ENCODE results near the gene RAP1A.
"Not testable (repeated sequence)": the region's sequence is repeated elsewhere in the genome, so short reads cannot be mapped to it uniquely, and the experiment has no call there.

RAP1A gene

GRCh38 chr1:111738436-111739193 is 119.0 kb downstream of the RAP1A start:
- TF ChIP-seq CTCF (IDR thresholded peaks at IDR 0.05; ENCODE audit: low read depth, low read length): no peak
- H3K36me3 ChIP-seq: no peaks in the 10 kb centered on the region
- H3K4me1 ChIP-seq: no peaks in the 10 kb centered on the region; the same call in 1 of the 2 replicates
- DNase-seq: peak; percentile 84
- peak overlapping the region; percentile 69 for H3K4me3 ChIP-seq (ENCODE audit: low read depth, low read length)
- H3K27me3 ChIP-seq: no peaks in the 10 kb centered on the region
- H3K9me3 ChIP-seq: no peaks in the 10 kb centered on the region

GRCh38 chr1:111739194-111739924 is 119.8 kb downstream of the RAP1A start, which contains the start of gene INKA2:
INKA2 (minus strand) TSS chr1:111739395; CDS start chr1:111739242, 153 bp downstream.
- peak; percentile 93 for DNase-seq
- TF ChIP-seq CTCF (IDR thresholded peaks at IDR 0.05; ENCODE audit: low read depth, low read length): no peak
- no peaks in the 10 kb centered on the region for H3K9me3 ChIP-seq
- no peaks in the 10 kb centered on the region; the same call in 1 of the 2 replicates for H3K4me1 ChIP-seq
- no peaks in the 10 kb centered on the region for H3K27me3 ChIP-seq
- H3K36me3 ChIP-seq: no peaks in the 10 kb centered on the region
- peak within 1 kb of the TSS; percentile 69 for H3K4me3 ChIP-seq (ENCODE audit: low read depth, low read length)

GRCh38 chr1:111739925-111740765 is 120.6 kb downstream of the RAP1A start:
- peak; percentile 80 for DNase-seq
- no peaks in the 10 kb centered on the region for H3K9me3 ChIP-seq

GRCh38 chr1:111742292-111742691 is 122.7 kb downstream of the RAP1A start:
- H3K9me3 ChIP-seq; H3K36me3 ChIP-seq; H3K27me3 ChIP-seq; H3K4me1 ChIP-seq; H3K4me3 ChIP-seq (ENCODE audit: low read depth, low read length); DNase-seq: not testable (repeated sequence)

More at GRCh38 chr1:111739925-111740765, 120.6 kb downstream of the RAP1A start:
- TF ChIP-seq CTCF (IDR thresholded peaks at IDR 0.05; ENCODE audit: low read depth, low read length): no peak
- Histone ChIP-seq H3K36me3 (no peaks in the 10 kb centered on the region), H3K4me3 (ENCODE audit: low read depth, low read length) (peak overlapping the region; percentile 69), H3K27me3 (no peaks in the 10 kb centered on the region), H3K4me1 (no peaks in the 10 kb centered on the region; the same call in 1 of the 2 replicates)

- no peak for DNase-seq
- Histone ChIP-seq H3K9me3 (no peaks in the 10 kb centered on the region), H3K4me3 (ENCODE audit: low read depth, low read length) (no peak overlapping the region), H3K27me3 (no peaks in the 10 kb centered on the region), H3K4me1 (no peaks in the 10 kb centered on the region), H3K36me3 (no peaks in the 10 kb centered on the region)
- TF ChIP-seq CTCF (IDR thresholded peaks at IDR 0.05; ENCODE audit: low read depth, low read length): no peak
These were observed 123.5 kb downstream of the RAP1A start for GRCh38 chr1:111742938-111743549.

GRCh38 chr1:111743679-111744101 is 124.1 kb downstream of the RAP1A start:
- no peak for TF ChIP-seq CTCF (IDR thresholded peaks at IDR 0.05; ENCODE audit: low read depth, low read length)
- Histone ChIP-seq H3K4me1 (peaks cover 1% of the 10 kb centered on the region), H3K36me3 (no peaks in the 10 kb centered on the region), H3K9me3 (no peaks in the 10 kb centered on the region), H3K4me3 (ENCODE audit: low read depth, low read length) (no peak overlapping the region), H3K27me3 (no peaks in the 10 kb centered on the region)
- no peak for DNase-seq

All from BE2C (cell line).